ENCODE data around the gene ATF6B. TPM values are rescaled to one million over a fixed set of nuclear protein-coding genes. Genes with fewer than 3 reads are reported as not detected.

The ATF6B gene
- total RNA-seq, 1 donor = 17.3 TPM

- TF ChIP-seq CTCF (IDR thresholded peaks at IDR 0.05; ENCODE audit: insufficient read depth, low read depth, low read length) = no peak
- peak; percentile 34 for DNase-seq (ENCODE audit: low read depth)
- H3K4me3 ChIP-seq (ENCODE audit: low read depth, low read length) = no peak overlapping the region
These were observed 15.5 kb downstream of the ATF6B start for GRCh38 chr6:32112431-32112980.

- TF ChIP-seq CTCF (IDR thresholded peaks at IDR 0.05; ENCODE audit: insufficient read depth, low read depth, low read length) = no peak
- DNase-seq (ENCODE audit: low read depth) = no peak
- H3K4me3 ChIP-seq (ENCODE audit: low read depth, low read length) = no peak overlapping the region
These were observed 16.5 kb downstream of the ATF6B start for GRCh38 chr6:32111424-32112066.

GRCh38 chr6:32110632-32111031 lies 17.4 kb downstream of the ATF6B start:
- no peak for DNase-seq (ENCODE audit: low read depth)
- H3K4me3 ChIP-seq (ENCODE audit: low read depth, low read length) = no peak overlapping the region
- no peak for TF ChIP-seq CTCF (IDR thresholded peaks at IDR 0.05; ENCODE audit: insufficient read depth, low read depth, low read length)

DNA sequence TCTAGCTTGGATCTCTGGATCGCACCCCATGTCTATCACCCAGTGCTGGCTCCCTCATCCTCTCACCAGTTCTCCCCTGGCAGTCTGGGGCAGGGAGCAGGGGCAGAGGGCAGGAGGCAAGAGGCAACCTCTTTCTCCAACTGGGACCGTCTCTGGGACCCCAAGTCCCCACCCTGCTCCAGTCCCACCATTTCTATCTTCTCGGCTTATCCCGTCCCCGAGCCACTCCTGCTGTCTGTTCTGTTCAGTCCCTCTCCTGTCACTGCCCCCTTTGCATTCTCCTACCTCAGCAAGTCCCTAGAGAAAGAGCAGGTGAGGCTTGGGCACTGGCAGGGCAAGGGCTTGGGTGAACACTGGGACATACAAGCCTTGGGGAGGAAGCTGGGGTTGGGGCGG lies 18.3 kb downstream of the ATF6B start:
- no peak overlapping the region for H3K4me3 ChIP-seq (ENCODE audit: low read depth, low read length)
- TF ChIP-seq CTCF (IDR thresholded peaks at IDR 0.05; ENCODE audit: insufficient read depth, low read depth, low read length) = no peak
- no peak for DNase-seq (ENCODE audit: low read depth)

DNA sequence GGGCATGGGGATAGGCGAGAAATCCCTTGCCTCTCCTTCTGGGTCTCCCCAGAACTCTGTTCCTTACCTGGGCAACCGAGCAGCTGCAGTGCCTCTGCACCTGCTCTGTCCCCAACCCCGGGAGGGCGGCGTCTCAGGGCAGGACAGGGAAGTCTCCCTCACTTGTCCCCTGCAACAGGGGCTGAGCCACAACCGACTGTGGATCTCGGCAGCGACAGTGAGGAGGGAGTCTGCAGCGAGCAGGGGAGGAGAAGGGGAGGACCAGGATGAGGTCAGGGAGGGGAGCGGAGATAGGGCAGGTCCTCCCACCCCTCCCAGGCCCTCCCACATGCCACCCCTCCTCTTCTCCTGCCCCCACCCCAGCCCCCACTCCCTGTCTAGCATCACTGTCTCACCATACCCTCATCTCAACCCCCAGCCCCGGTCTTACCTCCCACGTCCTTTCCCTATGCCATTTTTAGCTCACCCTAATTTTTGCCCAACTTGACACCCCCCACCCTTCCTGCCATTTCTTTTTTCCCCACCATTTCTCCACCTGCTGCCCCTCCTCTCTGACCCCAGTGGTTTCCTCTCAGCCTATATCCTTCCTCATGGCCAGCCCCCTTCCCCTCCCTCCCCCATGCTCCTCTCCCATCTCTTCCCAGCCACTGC lies 18.8 kb downstream of the ATF6B start, which contains the start of gene TNXB:
TNXB (minus strand) TSS at position 225 of the 651 bp plus-strand sequence. CDS start 11,140 bp downstream, outside the sequence.
- no peak for DNase-seq (ENCODE audit: low read depth)
- no peak for TF ChIP-seq CTCF (IDR thresholded peaks at IDR 0.05; ENCODE audit: insufficient read depth, low read depth, low read length)
- peak within 1 kb of the TSS; percentile 46 for H3K4me3 ChIP-seq (ENCODE audit: low read depth, low read length)

GRCh38 chr6:32108727-32109113 lies 19.3 kb downstream of the ATF6B start:
- peak overlapping the region; percentile 46 for H3K4me3 ChIP-seq (ENCODE audit: low read depth, low read length)
- DNase-seq (ENCODE audit: low read depth) = no peak
- TF ChIP-seq CTCF (IDR thresholded peaks at IDR 0.05; ENCODE audit: insufficient read depth, low read depth, low read length) = no peak

Data from fibroblast of villous mesenchyme (primary cell).